ENCODE data around the gene TMEM245.

GRCh38 chr9:109083813-109084405, 35.8 kb downstream of the TMEM245 start:
- TF ChIP-seq, protein P1, sequence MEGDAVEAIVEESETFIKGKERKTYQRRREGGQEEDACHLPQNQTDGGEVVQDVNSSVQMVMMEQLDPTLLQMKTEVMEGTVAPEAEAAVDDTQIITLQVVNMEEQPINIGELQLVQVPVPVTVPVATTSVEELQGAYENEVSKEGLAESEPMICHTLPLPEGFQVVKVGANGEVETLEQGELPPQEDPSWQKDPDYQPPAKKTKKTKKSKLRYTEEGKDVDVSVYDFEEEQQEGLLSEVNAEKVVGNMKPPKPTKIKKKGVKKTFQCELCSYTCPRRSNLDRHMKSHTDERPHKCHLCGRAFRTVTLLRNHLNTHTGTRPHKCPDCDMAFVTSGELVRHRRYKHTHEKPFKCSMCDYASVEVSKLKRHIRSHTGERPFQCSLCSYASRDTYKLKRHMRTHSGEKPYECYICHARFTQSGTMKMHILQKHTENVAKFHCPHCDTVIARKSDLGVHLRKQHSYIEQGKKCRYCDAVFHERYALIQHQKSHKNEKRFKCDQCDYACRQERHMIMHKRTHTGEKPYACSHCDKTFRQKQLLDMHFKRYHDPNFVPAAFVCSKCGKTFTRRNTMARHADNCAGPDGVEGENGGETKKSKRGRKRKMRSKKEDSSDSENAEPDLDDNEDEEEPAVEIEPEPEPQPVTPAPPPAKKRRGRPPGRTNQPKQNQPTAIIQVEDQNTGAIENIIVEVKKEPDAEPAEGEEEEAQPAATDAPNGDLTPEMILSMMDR (IDR thresholded peaks at IDR 0.05), result no peak
- no peak for TF ChIP-seq EP300 (IDR thresholded peaks at IDR 0.05)

Data from esophagus muscularis mucosa (tissue), 3 donors.